Sigmoid colon (tissue), 7 donors: ENCODE data around the gene PCDH15. TPM values are rescaled to one million over a fixed set of nuclear protein-coding genes. Genes with fewer than 3 reads are reported as not detected.

Experiments
- DNase-seq: peaks from one replicate; pipeline ENCODE4 v3.0.0-alpha.2; 2019
- H3K27ac ChIP-seq, 4 donors: fragments of 200-600 bp; sonication (generic); one replicate each; pipeline ENCODE4 v1.5.1; 2016 to 2019; ENCODE audit warnings: mild to moderate bottlenecking in 1 of 4
- H3K27me3 ChIP-seq, 3 donors: fragments of 200-600 bp; sonication (generic); one replicate each; pipeline ENCODE4 v1.5.1; 2019; ENCODE audit warnings: mild to moderate bottlenecking in 1 of 3
- H3K36me3 ChIP-seq, 4 donors: fragments of 200-600 bp; sonication (generic); one replicate each; pipeline ENCODE4 v1.5.1; 2016 to 2019
- H3K4me1 ChIP-seq, 4 donors: fragments of 200-600 bp; sonication (generic); one replicate each; pipeline ENCODE4 v1.5.1; 2017 to 2019
- H3K4me3 ChIP-seq, 4 donors: fragments of 200-600 bp; sonication (generic); one replicate each; pipeline ENCODE4 v1.5.1; 2017 to 2019; ENCODE audit warnings: mild to moderate bottlenecking in 2 of 4, moderate library complexity in 1 of 4
- H3K9me3 ChIP-seq, 4 donors: fragments of 200-600 bp in 3 of 4; sonication (generic) in 3 of 4; one replicate each; pipeline versions ENCODE4 v1.5.1 to v1.6.1; 2013 to 2019
- EP300 ChIP-seq, 4 donors: sonication (generic); formaldehyde crosslinking; IDR thresholded peaks; one replicate each; pipeline ENCODE4 v1.6.1; 2017; ENCODE audit warnings: antibody characterized with exemption in 4 of 4
- POLR2A ChIP-seq, 2 donors: fragments of 450-650 bp; IDR thresholded peaks; one replicate each; pipeline ENCODE4 v1.6.1; 2016; ENCODE audit warnings: antibody characterized with exemption in 2 of 2, mild to moderate bottlenecking in 2 of 2, moderate library complexity in 2 of 2
- POLR2AphosphoS5 ChIP-seq, 4 donors: sonication (generic); formaldehyde crosslinking; IDR thresholded peaks; one replicate each; pipeline ENCODE4 v1.6.1; 2017; ENCODE audit warnings: antibody characterized with exemption in 4 of 4
- WGBS, 2 donors: extraction: QIAGEN DNeasy Blood & Tissue Kit; methylation state at CpG; one replicate each; pipeline ENCODE4 v1.1.7; 2013; 5-methylcytosine and 5-hydroxymethylcytosine counted together
- intact Hi-C: fragments of 100-400 bp; cut with DNase I; formaldehyde crosslinking; loops from one replicate; pipeline ENCODE4 v1.15.1; 2023
- polyA plus RNA-seq, 3 donors: library from polyadenylated mRNA; stranded (reverse); fragments of 200-250 nt; gene quantifications; one replicate each; pipeline ENCODE4 v1.2.3, GENCODE V29; 2013
- total RNA-seq, 4 donors: library from RNA; depleted of rRNA; stranded (reverse); fragments of >200 nt; gene quantifications; one replicate each; pipeline ENCODE4 v1.1.0, GENCODE V29; 2016
- TF ChIP-seq, protein P1 (sequence below), 4 experiments: fragments of 450-650 bp in 3 of 4; fragments of 200-600 bp in 1 of 4; IDR thresholded peaks; one replicate each; pipeline ENCODE4 v1.5.1; 2016 to 2019; ENCODE audit warnings: antibody characterized with exemption in 4 of 4, mild to moderate bottlenecking in 3 of 4, moderate library complexity in 2 of 4
- donor health status: healthy with polysubstance abuse.
- donor health status: Bipolar disorder and iron deficiency.
- donor health status: healthy.

The PCDH15 gene
- total and polyA plus RNA-seq, 7 donors = 0.14 to 0.71 (median 0.16) TPM; not detected in 2

- no peak overlapping the region for H3K27ac ChIP-seq
- no peaks in the 10 kb centered on the region for H3K9me3 ChIP-seq
- TF ChIP-seq, protein P1, sequence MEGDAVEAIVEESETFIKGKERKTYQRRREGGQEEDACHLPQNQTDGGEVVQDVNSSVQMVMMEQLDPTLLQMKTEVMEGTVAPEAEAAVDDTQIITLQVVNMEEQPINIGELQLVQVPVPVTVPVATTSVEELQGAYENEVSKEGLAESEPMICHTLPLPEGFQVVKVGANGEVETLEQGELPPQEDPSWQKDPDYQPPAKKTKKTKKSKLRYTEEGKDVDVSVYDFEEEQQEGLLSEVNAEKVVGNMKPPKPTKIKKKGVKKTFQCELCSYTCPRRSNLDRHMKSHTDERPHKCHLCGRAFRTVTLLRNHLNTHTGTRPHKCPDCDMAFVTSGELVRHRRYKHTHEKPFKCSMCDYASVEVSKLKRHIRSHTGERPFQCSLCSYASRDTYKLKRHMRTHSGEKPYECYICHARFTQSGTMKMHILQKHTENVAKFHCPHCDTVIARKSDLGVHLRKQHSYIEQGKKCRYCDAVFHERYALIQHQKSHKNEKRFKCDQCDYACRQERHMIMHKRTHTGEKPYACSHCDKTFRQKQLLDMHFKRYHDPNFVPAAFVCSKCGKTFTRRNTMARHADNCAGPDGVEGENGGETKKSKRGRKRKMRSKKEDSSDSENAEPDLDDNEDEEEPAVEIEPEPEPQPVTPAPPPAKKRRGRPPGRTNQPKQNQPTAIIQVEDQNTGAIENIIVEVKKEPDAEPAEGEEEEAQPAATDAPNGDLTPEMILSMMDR (IDR thresholded peaks at IDR 0.05) = no peak
- TF ChIP-seq EP300 (IDR thresholded peaks at IDR 0.05) (no peak), POLR2A (IDR thresholded peaks at IDR 0.05) (no peak), POLR2AphosphoS5 (IDR thresholded peaks at IDR 0.05) (no peak)
- no peaks in the 10 kb centered on the region for H3K36me3 ChIP-seq
- H3K27me3 ChIP-seq = no peaks in the 10 kb centered on the region
- H3K4me1 ChIP-seq = no peaks in the 10 kb centered on the region
- 79 to 86% methylated on average over 3 of the region's 3 CpGs for WGBS, 2 donors
- intact Hi-C loops = no loop called here
- DNase-seq = no peak
- H3K4me3 ChIP-seq = no peak overlapping the region
Observed at GRCh38 chr10:54009672-54010071, 791.4 kb downstream of the PCDH15 start.

DNA sequence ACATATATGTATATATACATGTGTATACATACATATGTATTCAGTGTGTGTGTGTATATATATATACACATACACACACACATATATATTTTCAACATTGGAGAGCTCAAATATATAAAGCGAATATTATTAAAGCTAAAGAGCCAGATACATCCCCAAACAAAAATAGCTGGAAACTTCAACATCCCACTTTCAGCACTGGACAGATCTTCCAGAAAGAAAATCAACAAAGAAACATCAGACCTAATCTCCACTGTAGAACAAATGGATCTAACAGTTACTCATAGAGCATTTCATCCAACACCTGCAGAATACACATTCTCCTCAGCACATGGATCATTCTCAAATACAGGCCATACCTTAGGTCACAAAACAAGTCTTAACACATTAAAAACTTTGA lies 799.0 kb downstream of the PCDH15 start:
- no peak for DNase-seq
- no peak overlapping the region for H3K4me3 ChIP-seq
- WGBS, 2 donors = 93 to 98% methylated on average over 1 of the region's 1 CpG
- TF ChIP-seq POLR2A (IDR thresholded peaks at IDR 0.05) = no peak
- TF ChIP-seq POLR2AphosphoS5 (IDR thresholded peaks at IDR 0.05) = no peak
- TF ChIP-seq, protein P1 (IDR thresholded peaks at IDR 0.05) = no peak
- H3K27me3 ChIP-seq = no peaks in the 10 kb centered on the region
- H3K27ac ChIP-seq = no peak overlapping the region
- intact Hi-C loops = no loop called here
- H3K9me3 ChIP-seq = no peaks in the 10 kb centered on the region
- no peaks in the 10 kb centered on the region for H3K36me3 ChIP-seq
- H3K4me1 ChIP-seq = no peaks in the 10 kb centered on the region

DNA sequence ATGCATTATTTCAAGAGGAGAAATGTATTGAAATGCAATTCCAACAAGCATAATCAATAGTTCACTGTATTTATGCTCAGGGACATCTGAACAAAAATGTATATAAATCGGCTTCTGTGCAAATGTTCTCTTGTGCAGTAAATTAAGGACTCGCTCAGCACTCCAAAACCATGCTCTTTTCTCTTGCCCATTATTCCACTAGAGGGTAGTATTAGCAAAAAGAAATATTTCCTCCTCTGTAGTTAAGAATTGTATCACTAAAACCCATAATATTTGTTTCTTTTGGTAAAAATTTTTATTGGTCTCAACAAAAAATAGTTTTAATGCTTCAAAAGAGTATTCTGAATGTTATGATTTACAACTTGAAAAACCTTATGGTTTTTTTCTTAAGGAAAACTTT lies 803.1 kb downstream of the PCDH15 start:
- intact Hi-C loops = no loop called here
- TF ChIP-seq EP300 (IDR thresholded peaks at IDR 0.05) (no peak), POLR2AphosphoS5 (IDR thresholded peaks at IDR 0.05) (no peak), POLR2A (IDR thresholded peaks at IDR 0.05) (no peak)
- TF ChIP-seq, protein P1 (IDR thresholded peaks at IDR 0.05) = no peak
- Histone ChIP-seq H3K36me3 (no peaks in the 10 kb centered on the region), H3K27me3 (no peaks in the 10 kb centered on the region), H3K4me1 (no peaks in the 10 kb centered on the region), H3K27ac (no peak overlapping the region), H3K4me3 (no peak overlapping the region), H3K9me3 (no peaks in the 10 kb centered on the region)
- no peak for DNase-seq
- 32 to 60% methylated on average over 2 of the region's 2 CpGs for WGBS, 2 donors

DNA sequence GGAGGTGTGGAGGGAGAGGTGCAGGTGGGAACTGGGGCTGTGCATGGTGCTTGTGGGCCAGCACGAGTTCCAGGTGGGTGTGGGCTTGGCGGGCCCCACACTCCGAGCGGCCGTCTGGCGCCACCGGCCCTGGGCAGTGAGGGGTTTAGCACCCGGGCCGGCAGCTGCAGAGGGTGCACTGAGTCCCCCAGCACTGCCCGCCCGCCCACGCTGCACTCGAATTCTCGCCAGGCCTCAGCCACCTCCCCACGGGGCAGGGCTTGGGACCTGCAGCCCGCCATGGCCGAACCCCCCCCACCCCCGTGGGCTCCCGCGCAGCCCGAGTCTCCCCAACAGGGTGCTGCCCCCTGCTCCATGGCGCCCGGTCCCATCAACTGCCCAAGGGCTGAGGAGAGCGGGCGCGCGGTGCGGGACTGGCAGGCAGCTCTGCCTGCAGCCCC lies 810.2 kb downstream of the PCDH15 start:
- Histone ChIP-seq H3K27me3 (no peaks in the 10 kb centered on the region), H3K27ac (no peak overlapping the region), H3K4me1 (no peaks in the 10 kb centered on the region), H3K9me3 (no peaks in the 10 kb centered on the region), H3K36me3 (no peaks in the 10 kb centered on the region), H3K4me3 (no peak overlapping the region)
- no peak for DNase-seq
- TF ChIP-seq POLR2AphosphoS5 (IDR thresholded peaks at IDR 0.05) (no peak), EP300 (IDR thresholded peaks at IDR 0.05) (no peak), POLR2A (IDR thresholded peaks at IDR 0.05) (no peak)
- TF ChIP-seq, protein P1 (IDR thresholded peaks at IDR 0.05) = no peak
- 96% methylated on average over 28 of the region's 28 CpGs for WGBS, 2 donors
- intact Hi-C loops = no loop called here

DNA sequence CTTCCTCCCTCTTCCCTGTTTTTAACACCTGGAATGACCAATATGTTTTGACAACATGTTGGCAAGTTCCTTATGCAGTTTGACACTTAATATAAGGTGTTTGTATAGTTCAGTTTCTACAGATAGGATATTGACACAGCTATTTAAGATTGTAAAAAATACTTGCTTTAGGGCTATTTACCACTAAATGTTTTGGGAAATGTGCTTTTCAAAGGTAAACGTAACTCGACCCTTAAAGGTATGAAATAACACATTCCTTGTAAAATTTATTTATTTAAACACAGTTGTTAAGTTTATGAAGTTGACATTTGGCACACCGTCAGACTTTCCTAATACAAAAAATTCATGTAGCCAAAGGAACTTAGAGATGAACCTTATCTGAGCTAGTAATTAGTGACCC lies 817.6 kb downstream of the PCDH15 start:
- Histone ChIP-seq H3K27me3 (no peaks in the 10 kb centered on the region), H3K9me3 (no peaks in the 10 kb centered on the region), H3K27ac (no peak overlapping the region), H3K4me1 (no peaks in the 10 kb centered on the region), H3K36me3 (no peaks in the 10 kb centered on the region), H3K4me3 (no peak overlapping the region)
- WGBS, 2 donors = 17 to 45% methylated on average over 3 of the region's 3 CpGs
- intact Hi-C loops = no loop called here
- TF ChIP-seq POLR2AphosphoS5 (IDR thresholded peaks at IDR 0.05) = no peak
- TF ChIP-seq EP300 (IDR thresholded peaks at IDR 0.05) = no peak
- TF ChIP-seq, protein P1 (IDR thresholded peaks at IDR 0.05) = no peak
- no peak for TF ChIP-seq POLR2A (IDR thresholded peaks at IDR 0.05)
- no peak for DNase-seq
